NCI-H524 (cell line): Measurements from ENCODE around the gene MROH9.

Source experiments
- DNase-seq, 2 experiments: peaks; one replicate each; lab custom pipeline; 2025; lab: John Stamatoyannopoulos, UW

MROH9 gene

DNA sequence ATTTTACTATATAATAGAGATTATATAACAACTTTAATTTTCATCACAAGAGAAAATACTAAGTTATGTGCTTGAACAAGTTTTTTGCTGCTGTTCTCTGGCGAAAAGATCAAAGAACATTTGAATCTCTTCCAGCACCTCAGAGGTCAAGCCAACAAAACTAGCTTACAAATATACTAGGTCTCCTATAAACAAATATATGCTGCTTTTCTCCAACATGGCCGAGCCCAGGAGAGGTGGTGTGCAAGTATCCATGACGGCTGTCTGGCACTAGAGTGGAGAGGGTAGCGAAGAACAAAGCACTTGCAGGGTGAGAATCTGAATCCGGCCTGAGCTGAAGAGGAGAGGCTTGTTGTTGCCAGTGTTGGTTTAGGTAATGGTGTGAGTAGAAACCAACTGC, 147.9 kb downstream of the MROH9 start:
- no peak for DNase-seq

DNA sequence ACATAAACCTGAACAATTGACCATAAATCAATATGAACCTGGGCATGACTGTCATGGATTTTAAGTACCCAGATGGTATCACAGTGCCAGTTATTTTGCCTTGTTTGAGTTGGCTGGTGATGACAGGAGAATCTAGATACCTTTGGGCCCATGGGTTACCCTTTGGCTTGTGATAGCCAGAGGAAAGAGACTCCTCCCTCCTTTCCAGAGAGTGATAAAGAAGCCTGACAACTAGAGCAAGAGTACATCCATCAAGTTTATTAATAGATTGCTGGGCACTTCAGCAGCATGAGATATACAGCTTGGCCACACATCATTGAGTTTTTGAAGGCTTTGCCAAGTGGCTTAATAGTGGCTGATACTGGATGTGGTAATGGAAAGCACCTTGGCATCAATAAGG, 148.8 kb downstream of the MROH9 start:
- peak in 1 of 2 experiments; percentile 10 for DNase-seq

DNA sequence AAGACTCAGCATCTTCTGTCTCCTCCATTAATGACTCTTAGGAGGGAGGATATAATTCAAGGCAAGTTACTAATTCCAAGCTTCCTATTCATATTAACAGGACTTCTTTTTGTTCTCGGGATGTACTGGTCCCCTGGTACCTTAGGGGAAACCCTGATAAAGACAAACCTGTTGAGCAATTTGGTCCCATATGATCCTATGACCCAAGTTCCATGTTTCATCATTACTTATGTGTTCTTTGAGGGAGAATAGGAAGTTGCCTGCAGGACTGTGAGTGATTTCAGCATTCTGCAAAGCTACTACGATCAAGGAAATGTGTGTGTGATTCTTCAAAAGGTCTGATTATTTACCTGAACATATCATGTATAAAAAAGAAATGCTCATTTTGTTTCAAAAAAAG, 149.5 kb downstream of the MROH9 start:
- DNase-seq, result no peak

DNA sequence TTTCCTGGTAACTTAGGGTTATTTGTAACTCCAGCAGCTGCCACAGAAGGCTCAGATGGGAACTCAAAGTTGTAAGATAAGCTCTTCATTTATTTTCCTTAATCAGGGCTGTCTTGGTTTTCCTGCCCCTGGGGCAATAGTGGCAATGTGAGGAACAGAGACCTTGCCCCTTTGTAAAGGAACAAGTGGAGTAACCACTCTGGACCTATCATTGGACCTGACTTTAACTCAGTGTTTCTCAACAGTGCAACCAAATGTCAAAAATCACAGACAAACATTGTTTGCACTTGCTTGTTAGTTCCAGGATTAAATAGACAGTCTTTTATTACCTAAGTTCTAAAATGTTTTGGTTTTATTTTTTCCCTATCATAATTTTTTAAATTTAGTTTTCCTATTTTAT, 152.6 kb downstream of the MROH9 start:
- no peak for DNase-seq

DNA sequence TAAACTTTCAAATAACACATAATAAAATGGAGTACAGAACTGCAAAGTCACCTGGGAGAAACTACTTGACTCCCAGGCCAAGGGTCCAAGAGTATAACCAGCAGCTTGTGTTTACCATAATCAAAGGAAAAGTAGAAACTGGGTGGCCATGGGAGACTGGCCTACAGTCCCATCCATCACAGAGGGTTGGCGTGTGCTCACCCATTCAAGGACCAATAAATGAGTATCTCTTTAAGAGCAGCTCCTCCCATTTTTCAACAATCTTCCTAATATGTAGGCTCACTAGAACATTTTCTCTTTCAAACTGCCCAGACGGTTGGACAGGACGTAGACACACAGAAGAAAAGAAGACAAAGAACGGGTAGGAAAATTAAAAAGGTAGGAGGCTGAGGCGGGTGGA, 155.3 kb downstream of the MROH9 start, which contains the start of gene FMO3:
Gene FMO3, plus strand, starts transcription at position 302 of the 400 bp plus-strand sequence. CDS start 1,754 bp downstream, outside the sequence.
- DNase-seq, result no peak

DNA sequence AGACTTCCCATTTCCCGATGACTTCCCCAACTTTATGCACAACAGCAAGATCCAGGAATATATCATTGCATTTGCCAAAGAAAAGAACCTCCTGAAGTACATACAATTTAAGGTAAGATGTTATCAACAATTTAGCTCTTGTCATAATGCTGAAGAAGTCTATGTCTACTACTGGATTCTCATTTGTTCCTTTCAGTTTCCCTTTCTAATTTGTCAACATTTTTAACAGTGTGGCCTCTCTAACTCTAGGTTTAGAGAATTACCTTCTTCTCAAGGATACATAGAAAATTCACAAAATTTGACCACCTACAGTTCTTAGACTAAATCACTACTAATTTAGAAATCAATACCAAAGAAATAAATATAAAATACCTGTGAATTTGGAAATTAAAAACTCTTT, 168.5 kb downstream of the MROH9 start:
- no peak for DNase-seq

DNA sequence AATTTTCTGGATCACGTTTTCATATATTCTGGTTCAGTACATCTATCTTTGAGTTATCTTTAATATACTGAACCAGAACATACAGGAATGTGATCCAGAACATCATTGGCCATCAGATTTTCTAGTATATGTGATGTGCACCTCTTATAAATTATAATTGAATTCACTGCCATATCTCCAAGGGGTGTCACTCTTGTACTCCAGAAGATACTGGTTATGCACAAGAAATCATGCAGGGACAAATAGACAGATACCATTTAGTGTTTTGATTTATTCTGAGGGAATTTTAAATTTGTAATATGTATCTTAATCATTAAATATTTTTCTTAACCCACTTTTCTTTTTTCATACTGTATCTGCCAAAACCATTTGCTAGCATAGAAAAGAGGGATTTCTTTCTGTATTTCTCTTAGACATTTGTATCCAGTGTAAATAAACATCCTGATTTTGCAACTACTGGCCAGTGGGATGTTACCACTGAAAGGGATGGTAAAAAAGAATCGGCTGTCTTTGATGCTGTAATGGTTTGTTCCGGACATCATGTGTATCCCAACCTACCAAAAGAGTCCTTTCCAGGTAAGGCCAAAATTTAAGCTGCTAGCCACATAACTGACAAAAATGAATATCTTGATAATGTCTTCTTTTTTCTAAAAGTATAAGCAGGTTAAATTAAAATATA, 172.1 kb downstream of the MROH9 start:
- DNase-seq, result no peak

DNA sequence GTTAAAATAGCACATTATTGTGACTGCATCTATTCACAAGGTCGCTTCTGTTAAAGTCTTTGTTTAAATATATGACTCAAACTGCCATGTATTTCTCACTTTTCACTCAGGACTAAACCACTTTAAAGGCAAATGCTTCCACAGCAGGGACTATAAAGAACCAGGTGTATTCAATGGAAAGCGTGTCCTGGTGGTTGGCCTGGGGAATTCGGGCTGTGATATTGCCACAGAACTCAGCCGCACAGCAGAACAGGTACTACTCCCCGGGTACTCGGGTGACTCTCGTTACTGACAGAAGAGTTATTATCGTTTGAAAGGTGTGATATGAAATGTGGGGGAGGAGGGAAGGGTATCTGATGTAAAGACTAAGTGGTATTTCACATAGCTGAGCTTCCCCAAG, 172.6 kb downstream of the MROH9 start:
- no peak for DNase-seq

DNA sequence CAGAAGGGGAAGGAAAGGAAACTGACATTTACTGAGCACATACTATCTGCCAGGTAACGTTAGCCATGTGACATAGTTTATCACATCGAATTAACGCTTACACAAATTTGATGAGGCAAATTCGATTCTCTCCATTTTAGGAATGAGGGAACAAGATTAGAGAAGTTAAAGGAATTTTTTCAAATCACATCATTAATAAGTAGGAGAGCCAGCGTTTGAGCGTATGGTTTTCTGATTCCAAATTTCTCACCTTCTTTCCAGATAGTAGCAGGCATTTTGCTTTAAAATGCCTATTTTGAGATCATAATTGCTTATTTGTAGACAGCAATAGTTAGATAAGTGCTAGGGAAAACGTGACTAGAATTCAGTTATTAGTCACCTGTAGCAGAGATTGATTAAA, 174.6 kb downstream of the MROH9 start:
- no peak for DNase-seq

DNA sequence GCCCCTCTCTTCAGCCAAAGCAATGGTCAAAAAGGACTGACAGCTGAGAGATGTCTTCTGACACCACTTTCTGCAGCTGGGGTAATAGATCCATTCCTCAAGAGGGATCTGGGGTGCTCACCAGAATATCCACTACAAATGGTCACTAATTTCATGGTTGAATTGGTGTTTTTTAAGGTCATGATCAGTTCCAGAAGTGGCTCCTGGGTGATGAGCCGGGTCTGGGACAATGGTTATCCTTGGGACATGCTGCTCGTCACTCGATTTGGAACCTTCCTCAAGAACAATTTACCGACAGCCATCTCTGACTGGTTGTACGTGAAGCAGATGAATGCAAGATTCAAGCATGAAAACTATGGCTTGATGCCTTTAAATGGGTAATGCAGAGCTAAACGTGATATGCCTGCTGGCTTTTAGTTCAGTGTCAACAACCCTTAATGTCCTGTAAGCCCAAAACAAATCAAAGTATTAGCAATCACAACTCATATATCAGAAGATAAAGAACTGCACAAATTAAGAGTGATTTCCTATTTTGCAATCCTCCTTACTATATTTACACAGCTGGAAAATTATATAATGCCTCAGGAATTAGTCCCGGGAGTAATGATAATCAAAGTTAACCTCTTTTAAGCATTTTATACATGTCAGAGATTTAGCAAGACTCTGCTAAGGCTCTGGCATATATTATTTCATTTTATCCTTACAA, 175.4 kb downstream of the MROH9 start:
- no peak for DNase-seq

DNA sequence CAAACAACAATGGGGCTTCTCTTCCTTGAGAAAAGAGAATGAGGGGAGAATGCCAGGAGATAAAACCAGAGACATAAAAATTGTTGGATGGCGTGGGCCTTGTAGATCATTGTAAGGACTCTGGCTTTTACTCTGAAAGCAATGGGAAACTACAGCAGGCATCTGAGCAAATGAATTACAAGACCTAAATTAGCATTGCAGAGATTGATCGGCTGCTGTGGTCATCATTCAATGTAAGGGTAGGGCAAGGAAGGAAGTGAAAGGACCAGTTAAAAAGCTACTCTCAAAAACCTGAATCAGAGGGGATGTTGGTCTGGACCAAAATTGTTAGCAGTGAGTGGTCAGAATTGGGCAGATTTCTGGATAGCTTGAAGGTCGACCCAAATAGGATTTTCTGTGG, 176.8 kb downstream of the MROH9 start:
- DNase-seq, result no peak

DNA sequence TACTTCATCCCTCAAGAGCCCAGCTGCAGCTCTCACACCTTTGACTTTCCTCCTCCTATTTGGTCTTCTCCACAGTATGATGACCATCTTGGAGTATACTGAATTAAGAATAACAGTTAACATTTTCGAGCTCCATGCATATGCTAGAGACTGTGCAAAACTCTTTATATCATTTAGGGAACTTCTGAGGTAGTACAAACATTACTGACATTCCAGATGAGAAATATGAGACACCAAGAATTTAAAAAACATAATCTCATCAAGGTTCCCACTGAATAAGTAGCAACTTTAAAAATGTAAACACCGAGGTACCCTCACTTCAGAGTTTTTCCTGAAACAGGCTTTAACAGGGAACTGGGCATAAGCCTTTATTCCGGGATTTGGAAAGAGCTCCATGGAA, 178.0 kb downstream of the MROH9 start:
- DNase-seq, result no peak
